Measurements from ENCODE around the gene SLC46A3.
A peak's percentile ranks its signal among the peaks of the same experiment; 100 is the strongest.
"Not testable (repeated sequence)": the region's sequence is repeated elsewhere in the genome, so short reads cannot be mapped to it uniquely, and the experiment has no call there.

The SLC46A3 gene

DNA sequence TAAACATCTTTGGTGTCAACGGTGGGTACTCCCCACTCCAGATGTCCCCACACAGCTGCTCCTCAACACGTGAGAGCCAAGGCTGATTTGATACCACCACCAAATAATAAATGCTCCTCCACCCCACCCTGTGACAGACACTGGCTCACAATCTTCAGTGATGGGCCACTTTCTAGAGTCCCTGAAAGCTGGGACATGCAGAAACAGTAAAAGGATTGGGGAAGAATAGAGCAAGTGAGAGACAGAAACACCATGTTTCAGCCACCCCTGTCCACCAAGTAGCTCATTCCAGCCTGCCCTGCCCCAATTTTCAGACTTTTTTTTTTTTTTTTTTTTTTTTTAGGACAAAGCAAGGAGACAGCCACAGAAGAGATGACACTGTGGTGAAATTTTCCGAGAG is 1.6 kb downstream of the SLC46A3 start:
- Histone ChIP-seq H3K9ac (ENCODE audit: low read depth, low read length) (no peak overlapping the region), H3K36me3 (ENCODE audit: insufficient read depth, low read length) (no peaks in the 10 kb centered on the region), H3K4me1 (ENCODE audit: insufficient read depth, low read length) (peaks cover 5% of the 10 kb centered on the region; the same call in 1 of the 2 replicates), H3K9me3 (ENCODE audit: control insufficient read depth, insufficient read depth, low read length) (no peaks in the 10 kb centered on the region)

DNA sequence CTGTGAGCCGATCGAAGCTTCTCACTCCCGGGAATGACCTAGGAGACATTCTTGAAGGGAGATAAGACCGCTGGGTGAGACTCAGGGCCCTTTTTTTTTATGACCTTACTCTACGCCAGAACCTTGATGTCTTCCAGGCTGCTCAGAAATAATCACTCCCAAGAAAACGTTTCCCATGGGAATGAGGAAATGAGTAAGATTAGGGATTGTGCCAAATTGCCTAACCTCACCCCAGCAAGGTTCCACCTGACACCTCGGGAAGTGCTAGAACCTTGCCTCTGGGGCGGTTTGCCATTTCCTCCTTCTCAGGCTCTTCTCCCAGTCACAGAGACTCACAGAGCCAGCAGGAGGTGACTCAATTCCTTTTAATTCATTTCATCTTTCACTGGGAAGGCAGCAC is 2.3 kb downstream of the SLC46A3 start:
- Histone ChIP-seq H3K9ac (ENCODE audit: low read depth, low read length) (no peak overlapping the region), H3K9me3 (ENCODE audit: control insufficient read depth, insufficient read depth, low read length) (no peaks in the 10 kb centered on the region), H3K4me1 (ENCODE audit: insufficient read depth, low read length) (peaks cover 5% of the 10 kb centered on the region; the same call in 1 of the 2 replicates), H3K36me3 (ENCODE audit: insufficient read depth, low read length) (no peaks in the 10 kb centered on the region)

DNA sequence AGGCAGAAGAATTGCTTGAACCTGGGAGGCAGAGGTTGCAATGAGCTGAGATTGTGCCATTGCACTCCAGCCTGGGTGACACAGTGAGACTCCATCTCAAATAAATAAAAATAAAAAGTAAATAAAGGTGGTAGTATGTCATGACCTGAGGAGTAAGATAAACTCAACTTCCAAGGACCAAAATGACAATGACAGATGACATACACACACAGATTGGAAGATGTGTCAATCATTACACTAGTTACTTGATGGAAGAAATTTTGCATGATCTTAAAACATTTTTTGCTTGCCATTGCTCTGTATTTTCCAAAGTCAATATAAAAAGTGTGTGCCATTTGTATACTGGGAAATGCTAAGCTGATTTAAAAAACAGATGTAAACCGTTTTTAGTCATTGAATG is 4.1 kb downstream of the SLC46A3 start:
- Histone ChIP-seq H3K9me3 (ENCODE audit: control insufficient read depth, insufficient read depth, low read length) (no peaks in the 10 kb centered on the region), H3K36me3 (ENCODE audit: insufficient read depth, low read length) (no peaks in the 10 kb centered on the region), H3K4me1 (ENCODE audit: insufficient read depth, low read length) (peaks cover 5% of the 10 kb centered on the region; the same call in 1 of the 2 replicates), H3K9ac (ENCODE audit: low read depth, low read length) (no peak overlapping the region)

DNA sequence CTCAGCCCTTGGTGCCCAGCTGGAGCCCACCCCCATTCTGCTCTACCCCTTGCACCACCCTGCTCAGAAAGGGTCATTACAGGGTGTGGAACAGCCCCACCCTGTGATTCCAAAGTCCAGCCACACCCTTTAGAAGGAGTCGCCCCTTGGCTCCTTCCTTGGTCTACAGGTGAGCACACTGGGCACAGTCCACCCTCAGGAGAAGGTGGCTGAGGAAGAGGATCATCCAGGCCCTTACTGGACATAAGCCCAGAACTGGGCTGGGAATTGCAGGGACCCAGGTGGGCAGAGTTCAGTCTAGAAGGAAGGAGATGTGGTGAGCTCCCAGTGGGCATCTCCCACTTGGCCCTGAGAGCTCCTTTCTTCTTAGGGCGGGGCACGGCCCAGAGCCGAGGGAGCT is 8.6 kb downstream of the SLC46A3 start:
- Histone ChIP-seq H3K36me3 (ENCODE audit: insufficient read depth, low read length) (no peaks in the 10 kb centered on the region), H3K9me3 (ENCODE audit: control insufficient read depth, insufficient read depth, low read length) (no peaks in the 10 kb centered on the region), H3K4me1 (ENCODE audit: insufficient read depth, low read length) (peaks cover 4% of the 10 kb centered on the region), H3K9ac (ENCODE audit: low read depth, low read length) (no peak overlapping the region)

DNA sequence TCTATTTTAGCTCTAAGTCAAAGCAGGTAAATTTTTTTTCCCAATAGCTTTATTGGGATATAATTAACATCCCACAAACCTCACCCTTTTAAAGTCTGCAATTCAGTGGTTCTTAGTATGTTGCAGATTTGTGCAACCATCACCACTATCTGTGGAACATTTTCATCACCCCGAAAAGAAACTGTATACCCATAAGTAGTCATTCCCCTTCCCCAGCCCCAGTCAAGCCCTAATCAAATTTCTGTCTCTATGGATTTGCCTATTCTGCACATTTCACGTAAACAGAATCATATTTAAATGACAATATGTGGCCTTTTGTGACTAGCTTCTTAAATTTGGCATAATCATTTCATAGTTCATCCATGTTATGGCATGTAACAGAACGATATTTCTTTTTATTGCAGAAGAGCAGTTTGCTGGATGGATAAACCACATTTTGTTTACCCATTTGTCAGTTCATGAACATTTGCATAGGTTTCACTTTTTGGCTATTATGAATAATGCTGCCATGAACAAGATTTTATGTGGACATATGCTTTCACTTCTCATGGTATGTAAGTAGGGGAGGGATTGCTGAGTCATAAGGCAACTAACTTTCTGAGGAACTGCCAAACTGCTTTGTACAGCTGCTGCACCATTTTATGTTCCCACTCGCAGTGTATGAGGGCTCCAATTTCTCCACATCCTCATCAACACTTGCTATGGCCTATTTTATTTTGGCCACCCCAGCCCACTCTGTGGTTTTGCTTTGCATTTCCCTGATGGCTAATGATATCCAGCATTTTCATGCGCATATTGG is 10.9 kb downstream of the SLC46A3 start:
- Histone ChIP-seq H3K36me3 (ENCODE audit: insufficient read depth, low read length) (no peaks in the 10 kb centered on the region), H3K9me3 (ENCODE audit: control insufficient read depth, insufficient read depth, low read length) (no peaks in the 10 kb centered on the region), H3K4me1 (ENCODE audit: insufficient read depth, low read length) (peaks cover 4% of the 10 kb centered on the region), H3K9ac (ENCODE audit: low read depth, low read length) (no peak overlapping the region)

DNA sequence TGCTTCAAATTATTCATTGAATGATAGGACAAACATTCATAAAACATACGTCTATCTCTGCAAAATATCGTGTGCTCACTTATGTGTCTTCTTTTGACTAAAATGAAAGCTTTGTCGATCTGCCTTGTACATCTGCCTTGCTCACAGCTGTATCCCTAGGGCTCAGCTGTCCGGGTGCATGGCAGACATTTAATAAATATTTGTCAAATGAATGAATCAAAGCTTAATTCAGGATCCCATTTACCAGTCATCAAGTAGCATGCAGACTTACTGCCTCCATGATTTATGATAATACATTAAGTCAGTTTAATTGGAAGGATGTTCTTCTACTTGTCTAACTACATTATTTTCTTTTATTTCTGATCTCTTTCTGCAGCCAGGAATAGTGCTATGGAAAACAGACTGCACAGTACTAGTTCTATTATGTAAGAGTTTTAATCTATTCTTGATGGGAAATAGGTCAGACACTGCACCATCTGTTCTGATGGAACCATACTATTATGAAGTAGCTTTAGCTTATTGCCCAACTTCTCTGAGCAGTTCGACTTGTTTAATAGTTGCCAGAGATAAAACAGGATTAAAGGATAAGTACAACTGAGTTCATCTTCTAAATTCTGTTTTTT is 13.2 kb downstream of the SLC46A3 start:
- Histone ChIP-seq H3K9me3 (ENCODE audit: control insufficient read depth, insufficient read depth, low read length) (no peaks in the 10 kb centered on the region), H3K4me1 (ENCODE audit: insufficient read depth, low read length) (peaks cover 4% of the 10 kb centered on the region), H3K9ac (ENCODE audit: low read depth, low read length) (no peak overlapping the region), H3K36me3 (ENCODE audit: insufficient read depth, low read length) (no peaks in the 10 kb centered on the region)

DNA sequence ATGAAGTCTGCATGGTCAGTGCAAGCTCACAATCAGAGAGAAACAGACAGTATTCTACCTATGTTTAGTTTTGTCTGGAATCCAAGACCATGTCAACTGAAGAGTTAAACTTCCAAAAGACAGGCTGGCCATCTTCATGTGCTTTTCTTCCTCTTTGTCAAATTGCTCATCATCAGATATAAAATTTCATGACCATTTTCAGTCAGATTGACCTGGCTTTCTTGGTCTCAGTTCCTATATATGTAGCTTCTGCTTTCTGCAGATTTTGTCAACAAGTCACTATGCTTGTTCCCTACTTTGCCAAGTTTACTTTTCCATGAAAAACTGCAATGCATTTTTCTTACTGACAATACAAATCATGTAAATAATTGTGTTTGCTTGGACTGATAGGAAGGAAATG is 13.9 kb downstream of the SLC46A3 start:
- Histone ChIP-seq H3K9ac (ENCODE audit: low read depth, low read length) (no peak overlapping the region), H3K36me3 (ENCODE audit: insufficient read depth, low read length) (no peaks in the 10 kb centered on the region), H3K9me3 (ENCODE audit: control insufficient read depth, insufficient read depth, low read length) (no peaks in the 10 kb centered on the region), H3K4me1 (ENCODE audit: insufficient read depth, low read length) (peaks cover 4% of the 10 kb centered on the region)

DNA sequence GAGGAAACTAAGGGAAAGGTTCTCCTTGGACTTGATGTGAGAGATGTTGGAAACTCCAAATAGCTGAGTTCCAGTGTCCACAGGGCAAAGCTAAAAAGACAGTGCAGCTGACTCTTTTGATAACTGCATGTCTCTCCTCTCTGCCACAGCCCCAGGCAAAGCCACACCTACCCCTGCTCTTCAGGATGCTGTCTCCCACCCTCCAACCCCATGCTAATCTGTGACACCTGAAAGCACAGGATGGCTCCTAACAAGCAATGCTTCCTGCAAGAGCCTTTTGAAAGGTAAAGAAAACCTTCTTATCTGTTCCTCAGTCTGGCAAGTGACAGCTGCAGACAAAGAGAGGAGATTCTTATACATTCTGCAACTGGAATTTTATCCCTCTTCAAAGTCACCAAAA is 14.5 kb downstream of the SLC46A3 start:
- Histone ChIP-seq H3K9ac (ENCODE audit: low read depth, low read length) (no peak overlapping the region), H3K4me1 (ENCODE audit: insufficient read depth, low read length) (peaks cover 4% of the 10 kb centered on the region), H3K36me3 (ENCODE audit: insufficient read depth, low read length) (no peaks in the 10 kb centered on the region), H3K9me3 (ENCODE audit: control insufficient read depth, insufficient read depth, low read length) (no peaks in the 10 kb centered on the region)

DNA sequence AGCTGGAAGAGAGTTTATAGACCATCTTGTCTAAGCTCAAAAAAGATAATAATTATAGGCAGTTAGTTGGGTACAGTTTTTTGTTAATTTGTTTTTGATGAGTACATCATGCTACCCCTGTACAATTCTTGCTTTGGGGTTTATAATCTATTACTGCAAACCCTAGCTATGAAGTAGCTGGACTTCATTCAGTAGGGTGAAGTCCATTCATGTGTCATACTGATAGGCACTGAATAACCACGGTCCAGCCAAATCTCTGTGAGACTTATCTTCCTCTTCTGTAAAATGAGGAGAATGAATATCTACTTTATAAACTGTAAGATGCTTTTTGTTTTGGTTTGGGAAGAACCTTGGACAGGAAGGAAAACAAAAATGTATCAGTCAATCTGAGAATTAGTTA is 19.5 kb downstream of the SLC46A3 start:
- Histone ChIP-seq H3K9me3 (ENCODE audit: control insufficient read depth, insufficient read depth, low read length) (no peaks in the 10 kb centered on the region), H3K9ac (ENCODE audit: low read depth, low read length) (no peak overlapping the region), H3K4me1 (ENCODE audit: insufficient read depth, low read length) (no peaks in the 10 kb centered on the region), H3K36me3 (ENCODE audit: insufficient read depth, low read length) (no peaks in the 10 kb centered on the region)

DNA sequence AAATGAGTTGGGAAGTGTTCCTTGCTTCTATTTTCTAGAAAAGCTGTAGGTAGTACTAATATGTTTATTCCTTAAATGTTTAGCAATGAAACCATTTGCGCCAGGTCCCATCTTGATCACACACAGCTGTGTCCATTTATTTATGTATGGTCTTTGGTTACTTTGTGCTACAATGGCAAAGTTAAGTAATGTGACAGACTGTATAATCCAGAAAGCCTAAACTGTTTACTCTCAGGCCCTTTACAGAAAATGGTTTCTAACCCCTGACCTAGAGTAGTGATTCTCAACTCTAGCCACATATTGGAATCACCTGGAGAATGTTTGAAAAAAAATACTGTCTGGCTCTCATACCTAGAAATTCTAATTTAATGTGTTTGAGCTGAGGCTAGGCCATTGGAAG is 21.3 kb downstream of the SLC46A3 start:
- H3K36me3 ChIP-seq (ENCODE audit: insufficient read depth, low read length): no peaks in the 10 kb centered on the region
- no peaks in the 10 kb centered on the region for H3K9me3 ChIP-seq (ENCODE audit: control insufficient read depth, insufficient read depth, low read length)
- H3K9ac ChIP-seq (ENCODE audit: low read depth, low read length): no peak overlapping the region
- no peaks in the 10 kb centered on the region; the same call in 1 of the 2 replicates for H3K4me1 ChIP-seq (ENCODE audit: insufficient read depth, low read length)

DNA sequence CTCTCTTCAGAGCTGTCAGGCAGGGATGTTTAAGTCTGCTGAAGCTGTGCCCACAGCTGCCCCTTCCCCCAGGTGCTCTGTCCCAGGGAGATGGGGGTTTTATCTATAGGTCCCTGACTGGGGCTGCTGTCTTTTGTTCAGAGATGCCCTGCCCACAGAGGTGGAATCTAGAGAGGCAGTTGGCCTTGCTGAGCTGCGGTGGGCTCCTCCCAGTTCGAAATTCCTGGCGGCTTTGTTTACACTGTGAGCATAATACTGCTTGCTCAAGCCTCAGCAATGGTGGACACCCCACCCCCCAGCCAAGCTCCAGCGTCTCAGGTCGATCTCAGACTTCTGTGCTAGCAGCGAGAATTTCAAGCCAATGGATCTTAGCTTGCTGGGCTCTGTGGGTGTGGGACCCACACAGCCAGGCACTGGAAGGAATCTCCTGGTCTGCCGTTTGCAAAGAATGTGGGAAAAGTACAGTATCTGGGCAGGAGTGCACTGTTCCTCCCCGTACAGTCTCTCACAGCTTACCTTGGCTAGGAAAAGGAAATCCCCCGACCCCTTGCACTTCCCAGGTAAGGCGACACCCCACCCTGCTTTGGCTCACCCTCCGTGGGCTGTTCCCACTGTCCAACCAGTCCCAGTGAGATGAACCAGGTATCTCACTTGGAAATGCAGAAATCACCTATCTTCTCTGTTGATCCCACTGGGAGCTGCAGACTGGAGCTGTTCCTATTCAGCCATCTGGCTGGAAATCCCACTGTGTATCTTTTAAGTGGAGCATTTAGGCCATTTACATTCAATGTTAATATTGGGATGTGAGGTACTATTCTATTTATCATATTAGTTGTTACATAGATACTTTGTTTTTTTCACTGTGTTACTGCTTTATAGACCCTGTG is 24.9 kb downstream of the SLC46A3 start:
- peak overlapping the region; percentile 47; the same call in 1 of the 2 replicates for H3K9ac ChIP-seq (ENCODE audit: low read depth, low read length)
- not testable (repeated sequence) for H3K36me3 ChIP-seq (ENCODE audit: insufficient read depth, low read length); H3K4me1 ChIP-seq (ENCODE audit: insufficient read depth, low read length); H3K9me3 ChIP-seq (ENCODE audit: control insufficient read depth, insufficient read depth, low read length)

DNA sequence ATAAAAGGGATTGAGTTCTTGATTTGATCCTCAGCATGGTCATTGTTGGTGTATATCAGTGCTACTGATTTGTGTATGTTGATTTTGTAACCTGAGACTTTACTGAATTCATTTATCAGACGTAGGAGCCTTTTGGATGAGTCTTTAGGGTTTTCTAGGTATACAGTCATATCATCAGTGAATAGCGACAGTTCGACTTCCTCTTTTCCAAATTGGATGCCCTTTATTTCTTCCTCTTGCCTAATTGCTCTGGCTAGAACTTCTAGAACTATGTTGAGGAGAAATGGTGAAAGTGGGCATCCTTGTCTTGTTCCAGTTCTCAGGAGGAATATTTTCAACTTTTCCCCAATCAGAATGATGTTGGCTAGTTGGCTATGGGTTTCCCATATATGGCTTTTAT is 32.9 kb downstream of the SLC46A3 start:
- Histone ChIP-seq H3K4me1 (ENCODE audit: insufficient read depth, low read length) (0 out of 2 replicates have a peak, but pooled peaks cover 4% of the 10 kb centered on the region), H3K9me3 (ENCODE audit: control insufficient read depth, insufficient read depth, low read length) (no peaks in the 10 kb centered on the region), H3K9ac (ENCODE audit: low read depth, low read length) (no peak overlapping the region), H3K36me3 (ENCODE audit: insufficient read depth, low read length) (no peaks in the 10 kb centered on the region)

DNA sequence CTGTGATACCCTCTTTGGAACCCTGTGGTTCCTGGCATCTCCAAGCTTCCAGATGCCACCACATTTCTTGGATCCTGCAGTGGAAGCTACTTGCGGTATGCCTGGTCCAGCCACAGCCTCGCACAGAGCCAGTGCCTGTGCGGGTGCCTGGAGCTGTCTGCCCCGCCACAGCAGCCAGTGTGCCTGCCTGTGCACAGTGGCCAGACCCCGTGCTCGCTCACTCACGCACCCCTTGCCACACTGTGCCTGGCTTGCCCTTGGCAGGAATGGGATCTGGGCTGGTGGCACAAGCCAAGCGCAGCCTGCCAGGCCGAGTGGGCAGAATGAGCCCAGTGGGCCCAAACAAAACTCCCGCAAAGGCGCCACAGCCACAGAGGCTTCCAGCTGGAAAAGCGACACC is 33.7 kb downstream of the SLC46A3 start:
- no peak overlapping the region for H3K9ac ChIP-seq (ENCODE audit: low read depth, low read length)

DNA sequence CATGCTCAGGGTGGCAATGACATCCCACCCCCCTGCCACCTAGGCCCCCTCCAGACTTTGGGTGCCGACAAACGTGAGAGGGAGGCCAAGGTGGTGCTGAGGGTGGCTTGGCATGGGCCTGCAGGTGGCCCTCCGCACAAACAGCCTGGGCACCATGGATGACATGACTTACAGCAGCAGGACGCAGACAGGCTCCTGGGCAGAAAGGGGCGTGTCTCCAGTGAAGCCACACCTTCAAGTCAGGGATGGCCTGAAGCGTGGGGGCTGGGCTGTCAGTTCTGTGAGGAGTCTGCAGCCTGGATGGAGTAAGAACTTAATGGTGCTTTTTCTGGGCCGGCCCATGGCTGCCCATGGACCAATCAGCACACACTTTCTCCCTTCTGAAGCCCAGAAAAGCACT is 34.5 kb downstream of the SLC46A3 start:
- no peaks in the 10 kb centered on the region for H3K9me3 ChIP-seq (ENCODE audit: control insufficient read depth, insufficient read depth, low read length)
- 0 out of 2 replicates have a peak, but pooled peaks cover 4% of the 10 kb centered on the region for H3K4me1 ChIP-seq (ENCODE audit: insufficient read depth, low read length)
- H3K36me3 ChIP-seq (ENCODE audit: insufficient read depth, low read length): no peaks in the 10 kb centered on the region
- no peak overlapping the region; the same call in 1 of the 2 replicates for H3K9ac ChIP-seq (ENCODE audit: low read depth, low read length)

More for the DNA sequence above, 33.7 kb downstream of the SLC46A3 start:
- Histone ChIP-seq H3K9me3 (ENCODE audit: control insufficient read depth, insufficient read depth, low read length) (no peaks in the 10 kb centered on the region), H3K4me1 (ENCODE audit: insufficient read depth, low read length) (0 out of 2 replicates have a peak, but pooled peaks cover 4% of the 10 kb centered on the region), H3K36me3 (ENCODE audit: insufficient read depth, low read length) (no peaks in the 10 kb centered on the region)
